ENCODE data around the gene SETD5. TPM values are rescaled to one million over a fixed set of nuclear protein-coding genes. Genes with fewer than 3 reads are reported as not detected.
A peak's percentile ranks its signal among the peaks of the same experiment; 100 is the strongest.

Gene SETD5
- total RNA-seq, 1 donor from 2014 or later = 192 TPM

- peaks cover 7% of the 10 kb centered on the region for H3K36me3 Mint-ChIP-seq
- peak overlapping the region; percentile 90 for H3K27ac Mint-ChIP-seq
- peak overlapping the region; percentile 42 for H3K4me3 Mint-ChIP-seq
- no peak for DNase-seq (ENCODE audit: extremely low spot score, unreplicated experiment)
- H3K27me3 Mint-ChIP-seq = no peaks in the 10 kb centered on the region
- peaks cover 13% of the 10 kb centered on the region for H3K4me1 Mint-ChIP-seq (ENCODE audit: unreplicated experiment)
- TF ChIP-seq CTCF (conservative IDR thresholded peaks at IDR 0.05) = peak; percentile 73
- H3K9me3 Mint-ChIP-seq = no peaks in the 10 kb centered on the region
These were observed 25.5 kb downstream of the SETD5 start for GRCh38 chr3:9422712-9423424.

- Mint-ChIP-seq H3K27ac (no peak overlapping the region), H3K27me3 (no peaks in the 10 kb centered on the region), H3K4me3 (no peak overlapping the region), H3K9me3 (no peaks in the 10 kb centered on the region), H3K4me1 (ENCODE audit: unreplicated experiment) (no peaks in the 10 kb centered on the region), H3K36me3 (peaks cover 29% of the 10 kb centered on the region)
- no peak for DNase-seq (ENCODE audit: extremely low spot score, unreplicated experiment)
- TF ChIP-seq CTCF (conservative IDR thresholded peaks at IDR 0.05) = no peak
These were observed 31.0 kb downstream of the SETD5 start for GRCh38 chr3:9428411-9428810.

- H3K27me3 Mint-ChIP-seq = no peaks in the 10 kb centered on the region
- no peak overlapping the region for H3K4me3 Mint-ChIP-seq
- DNase-seq (ENCODE audit: extremely low spot score, unreplicated experiment) = no peak
- no peak overlapping the region for H3K27ac Mint-ChIP-seq
- peaks cover 50% of the 10 kb centered on the region for H3K36me3 Mint-ChIP-seq
- no peaks in the 10 kb centered on the region for H3K4me1 Mint-ChIP-seq (ENCODE audit: unreplicated experiment)
- no peaks in the 10 kb centered on the region for H3K9me3 Mint-ChIP-seq
- no peak for TF ChIP-seq CTCF (conservative IDR thresholded peaks at IDR 0.05)
These were observed 33.3 kb downstream of the SETD5 start for GRCh38 chr3:9430733-9431132.

GRCh38 chr3:9433627-9434521 is 36.5 kb downstream of the SETD5 start:
- Mint-ChIP-seq H3K4me3 (no peak overlapping the region), H3K27me3 (no peaks in the 10 kb centered on the region), H3K27ac (no peak overlapping the region), H3K36me3 (peaks cover 53% of the 10 kb centered on the region), H3K4me1 (ENCODE audit: unreplicated experiment) (no peaks in the 10 kb centered on the region), H3K9me3 (no peaks in the 10 kb centered on the region)
- no peak for TF ChIP-seq CTCF (conservative IDR thresholded peaks at IDR 0.05)
- no peak for DNase-seq (ENCODE audit: extremely low spot score, unreplicated experiment)

- Mint-ChIP-seq H3K9me3 (no peaks in the 10 kb centered on the region), H3K4me1 (ENCODE audit: unreplicated experiment) (no peaks in the 10 kb centered on the region), H3K4me3 (no peak overlapping the region), H3K27me3 (no peaks in the 10 kb centered on the region), H3K27ac (no peak overlapping the region), H3K36me3 (peaks cover 52% of the 10 kb centered on the region)
- no peak for DNase-seq (ENCODE audit: extremely low spot score, unreplicated experiment)
- no peak for TF ChIP-seq CTCF (conservative IDR thresholded peaks at IDR 0.05)
These were observed 37.9 kb downstream of the SETD5 start for GRCh38 chr3:9435316-9435715.
